Activated CD8-positive, alpha-beta memory T cell treated with anti-CD3 and anti-CD28 coated beads, Interleukin-2, amount 50 U/mL, for 1 hour (primary cell): ENCODE measurements around the gene ARID5B.

Source experiments
- DNase-seq: peaks from one replicate; pipeline ENCODE4 v3.0.0-alpha.2; 2020; ENCODE audit errors: extremely low read depth

Gene ARID5B

DNA sequence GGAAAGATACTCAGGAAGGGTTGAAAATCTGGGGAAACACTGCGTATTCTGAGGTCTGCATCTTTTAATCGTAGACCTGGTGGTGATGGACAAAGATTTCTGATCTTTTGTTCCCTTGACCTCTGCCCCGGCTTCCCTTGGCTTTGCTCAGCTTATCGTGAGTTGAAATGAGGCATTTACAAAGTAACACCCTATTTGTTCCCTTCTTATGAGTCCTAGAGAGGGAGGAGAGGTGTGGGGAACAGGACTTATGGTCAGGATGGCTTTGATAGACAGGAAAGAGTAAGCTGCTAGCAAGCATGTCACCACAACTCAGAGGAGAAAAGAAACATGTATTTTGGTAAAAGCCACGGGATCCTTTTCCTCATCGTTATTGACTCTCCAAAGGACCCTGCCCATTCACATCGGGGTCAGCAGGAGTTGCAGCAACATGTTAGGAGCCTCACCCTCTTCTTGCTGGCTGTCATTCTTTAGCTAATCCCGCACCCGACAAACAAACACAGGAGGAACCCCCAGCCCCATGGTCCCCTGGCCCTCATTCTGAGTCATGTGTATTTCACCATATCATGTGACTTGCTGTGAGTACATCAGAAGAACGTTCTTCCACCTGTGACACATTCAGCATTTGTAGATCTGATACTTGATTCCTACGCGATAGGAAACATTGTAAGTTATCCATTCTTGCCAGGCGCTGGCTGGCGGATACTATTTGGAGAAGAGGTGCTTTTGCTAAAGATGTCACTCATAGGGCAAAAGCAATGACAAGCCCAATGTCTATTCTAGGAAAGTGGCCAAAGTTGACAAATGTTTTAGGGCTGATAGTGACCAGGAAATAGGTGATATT is 197.0 kb downstream of the ARID5B start:
- DNase-seq, result no peak

DNA sequence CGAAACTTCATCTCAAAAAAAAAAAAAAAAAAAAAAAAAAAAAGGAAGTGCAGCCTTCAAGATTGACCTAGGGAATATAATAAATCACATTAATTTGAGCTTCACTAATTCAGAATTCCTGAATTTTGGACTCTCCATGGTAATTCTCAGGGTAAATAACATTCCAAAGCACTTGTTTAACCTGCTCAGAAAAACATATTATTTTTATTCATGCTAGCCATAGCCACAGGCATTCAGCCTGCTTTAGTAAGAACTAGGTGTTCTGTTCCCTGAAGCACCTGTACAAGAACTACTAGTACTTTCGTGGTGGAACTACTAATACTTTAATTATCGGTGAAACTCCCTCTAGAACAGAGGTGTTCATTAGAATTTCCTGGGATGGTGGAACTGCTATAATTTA is 197.8 kb downstream of the ARID5B start:
- DNase-seq, result no peak

DNA sequence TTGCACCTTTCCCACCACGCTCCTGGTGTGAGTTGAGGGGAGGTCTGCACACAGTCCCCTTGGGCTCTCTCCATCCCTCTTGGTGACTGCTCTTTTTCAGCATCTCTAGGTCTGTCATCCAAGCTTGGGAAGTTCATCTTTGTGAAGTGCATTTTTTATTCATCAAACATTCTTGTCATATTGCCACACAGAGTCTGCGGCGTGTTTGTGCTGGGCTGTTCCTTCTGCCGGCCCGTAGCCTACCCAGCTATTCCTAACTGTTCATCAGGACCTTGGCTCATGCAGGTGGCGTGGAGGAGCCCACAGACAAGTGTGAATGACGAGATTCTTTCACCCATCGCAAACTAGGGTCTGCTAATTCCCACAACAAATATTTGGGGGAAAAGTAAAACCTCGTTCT is 202.4 kb downstream of the ARID5B start:
- DNase-seq, result no peak

DNA sequence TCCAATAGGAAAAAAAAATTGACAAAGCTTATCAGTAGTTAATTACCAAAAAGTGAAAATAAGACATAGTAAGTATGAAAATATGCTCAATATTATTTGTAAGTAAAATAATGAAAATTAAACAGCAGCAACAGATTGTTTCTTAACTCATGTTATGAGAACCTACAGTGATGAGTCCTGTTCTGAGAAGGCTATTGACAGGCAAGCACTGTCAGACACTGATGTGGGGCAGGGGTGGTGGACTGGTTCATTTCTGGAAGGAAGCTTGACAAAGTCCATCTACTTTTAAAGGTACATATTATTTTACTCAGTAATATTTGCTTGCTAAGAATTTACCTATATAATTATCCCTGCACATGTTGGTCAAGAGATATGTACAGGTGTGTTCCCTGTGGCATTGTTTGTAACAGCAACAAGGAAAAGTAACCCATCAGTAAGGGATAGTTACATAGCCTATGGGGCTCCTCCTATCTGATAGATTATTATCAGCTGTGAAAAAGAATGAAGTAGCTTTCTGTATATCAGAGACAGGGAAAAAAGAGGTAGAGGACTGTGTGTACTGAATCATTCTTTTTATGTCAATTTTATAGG is 205.5 kb downstream of the ARID5B start:
- no peak for DNase-seq

DNA sequence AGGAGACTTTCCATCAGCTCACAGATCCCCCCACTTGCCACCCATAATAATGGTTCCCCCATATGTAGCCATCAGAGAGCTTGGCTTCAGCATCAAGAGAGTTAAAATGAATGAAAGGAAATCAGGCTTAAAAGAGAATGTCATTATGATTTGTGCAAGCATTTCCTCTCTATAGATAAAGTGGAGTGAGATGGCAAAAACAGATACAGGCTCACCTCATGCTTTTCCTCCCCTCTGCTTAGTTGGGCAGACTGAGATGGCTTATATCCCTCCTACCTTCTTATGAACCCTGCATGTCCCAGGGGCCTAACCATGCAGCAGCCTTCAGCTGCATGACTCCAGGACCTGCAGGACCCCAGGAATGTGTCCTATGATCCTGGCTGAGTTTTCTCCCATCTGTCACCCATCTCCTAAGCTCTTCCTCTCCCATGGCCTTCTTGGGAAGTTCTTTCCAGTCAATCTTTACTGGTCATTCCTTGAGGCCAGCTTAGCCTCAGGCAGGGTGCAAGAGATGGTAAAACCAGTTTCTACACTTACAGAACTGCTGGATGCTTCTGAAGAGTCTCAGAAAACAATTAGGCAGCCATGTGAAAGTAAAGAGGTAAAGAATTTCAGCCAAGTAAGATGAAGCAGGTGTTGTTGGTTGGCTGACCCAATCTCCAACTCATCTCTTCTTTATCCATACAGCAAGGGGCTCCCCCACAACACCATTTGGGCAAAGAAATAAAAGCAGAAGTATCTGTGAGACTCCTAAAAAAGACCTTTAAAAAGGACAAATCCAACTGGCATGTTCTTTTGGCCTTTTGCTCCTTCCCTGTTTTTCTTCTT is 207.5 kb downstream of the ARID5B start:
- DNase-seq, result no peak

DNA sequence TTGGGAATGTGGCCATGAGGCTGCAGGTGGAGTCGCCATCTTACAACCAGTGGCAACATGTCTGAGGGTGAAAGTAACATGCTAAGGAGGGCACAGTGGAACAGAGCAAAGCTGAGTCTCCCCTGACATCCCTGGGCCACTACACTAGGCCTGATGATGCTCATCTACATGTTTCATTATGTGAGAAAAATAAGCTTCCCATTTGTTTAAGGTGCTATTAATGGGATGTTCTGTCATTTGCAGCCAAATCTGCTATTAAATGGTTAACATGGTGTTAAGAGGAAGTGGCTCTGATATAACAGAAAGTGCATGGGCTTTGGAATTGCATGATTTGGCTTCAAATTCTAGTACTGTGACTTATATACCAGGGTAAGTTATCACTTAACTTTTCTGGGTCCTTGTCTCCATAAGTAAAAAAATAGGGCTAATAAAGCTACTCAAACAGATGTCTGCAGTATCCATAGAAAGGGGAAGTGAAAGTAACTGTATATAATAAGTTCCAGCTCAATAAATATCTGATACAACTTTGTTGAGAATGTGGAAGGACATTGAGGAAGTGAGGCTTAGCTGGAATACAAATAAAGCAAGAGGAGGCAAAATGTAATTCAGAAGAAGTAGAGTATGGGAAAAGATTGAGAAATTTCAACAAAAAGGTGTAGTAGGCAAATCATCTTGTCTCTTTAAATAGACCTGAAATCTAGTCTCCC is 208.2 kb downstream of the ARID5B start:
- no peak for DNase-seq

DNA sequence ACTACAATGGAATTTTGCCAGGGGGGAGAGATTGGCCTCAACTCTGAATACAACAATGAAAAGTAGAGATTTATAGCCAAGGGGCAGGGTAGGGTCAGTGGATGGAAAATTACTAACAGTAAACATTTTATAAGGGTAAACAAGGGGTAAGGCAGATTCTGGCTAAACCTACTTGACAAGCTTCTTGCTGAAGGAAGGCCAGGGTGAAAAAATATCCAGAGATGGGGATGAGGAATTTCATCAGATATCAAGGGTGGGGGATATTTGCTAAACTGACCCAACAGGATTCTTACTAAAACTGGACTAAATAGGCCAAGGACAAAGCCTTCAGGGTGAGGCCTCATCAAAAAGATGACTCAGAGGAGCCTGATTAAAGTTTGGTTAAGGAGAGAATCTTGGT is 210.8 kb downstream of the ARID5B start:
- no peak for DNase-seq

DNA sequence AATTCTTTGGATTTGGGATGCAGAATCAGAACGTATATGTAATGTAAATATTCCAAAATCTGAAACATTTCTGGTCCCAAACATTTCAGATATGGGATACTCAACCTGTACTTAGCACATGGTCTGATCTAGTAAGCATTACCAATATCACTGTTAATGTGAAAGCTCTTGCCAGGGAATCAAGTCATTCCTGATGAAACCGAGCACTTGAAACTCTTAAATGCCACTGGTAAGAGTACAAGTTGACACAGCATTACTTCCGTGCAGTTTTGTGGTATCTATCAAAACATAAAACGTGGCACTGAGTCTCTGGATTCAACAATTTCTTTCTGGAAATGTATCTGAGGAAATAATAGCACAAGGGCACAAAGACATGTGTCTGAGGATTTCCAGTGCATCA is 211.5 kb downstream of the ARID5B start:
- DNase-seq, result no peak

DNA sequence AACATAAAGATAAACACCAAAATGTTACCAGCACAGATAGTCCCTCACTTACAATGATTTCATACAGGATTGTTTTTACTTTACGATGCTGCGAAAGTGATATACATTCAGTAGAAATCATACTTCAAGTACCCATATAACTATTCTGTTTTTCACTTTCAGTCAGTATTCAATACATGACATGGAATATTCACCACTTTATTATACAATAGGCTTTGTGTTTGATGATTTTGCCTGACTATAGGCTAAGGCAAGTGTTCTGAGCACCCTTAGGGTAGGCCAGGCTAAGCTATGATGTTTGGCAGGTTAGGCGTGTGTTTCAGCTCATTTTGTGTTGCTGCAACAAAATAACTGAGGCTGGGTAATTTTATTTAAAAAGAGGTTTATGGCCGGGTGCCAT is 212.2 kb downstream of the ARID5B start:
- no peak for DNase-seq

DNA sequence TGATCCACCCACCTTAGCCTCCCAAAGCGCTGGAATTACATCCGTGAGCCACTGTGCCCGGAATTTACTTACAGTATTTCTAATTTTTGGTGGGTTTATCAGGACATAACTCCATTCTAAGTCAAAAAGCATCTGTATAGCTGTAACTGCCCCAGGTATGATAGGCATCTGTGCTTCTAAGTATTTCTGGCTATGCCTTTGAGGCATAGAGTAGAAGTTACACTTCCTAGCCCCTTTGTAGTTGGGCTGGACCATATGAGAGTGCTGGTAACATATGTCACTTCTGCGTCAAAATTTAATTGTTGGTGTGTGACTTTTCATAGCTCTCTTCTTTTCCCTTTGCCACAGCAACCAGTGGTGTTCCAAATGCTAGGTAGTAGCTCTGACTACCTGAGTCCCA is 213.8 kb downstream of the ARID5B start:
- DNase-seq, result no peak

DNA sequence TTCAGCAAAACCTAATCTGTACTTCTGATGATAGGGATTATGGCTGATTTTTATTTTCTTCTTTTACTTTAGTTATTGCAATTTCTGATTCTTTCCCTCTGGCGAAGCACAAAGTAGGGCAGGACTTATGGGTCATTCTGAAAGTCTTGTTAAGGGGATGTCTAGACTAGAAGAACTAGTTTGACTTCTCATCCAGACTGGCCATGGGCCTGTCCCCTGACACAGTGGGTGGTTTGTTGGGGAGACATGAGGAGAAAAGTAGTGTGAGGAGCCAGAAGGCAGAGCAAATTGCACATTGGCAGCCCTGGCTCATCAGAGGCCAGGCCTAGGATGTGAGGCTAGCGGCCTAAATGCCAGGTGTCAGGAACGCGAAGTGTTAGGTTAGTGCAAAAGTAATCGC is 214.3 kb downstream of the ARID5B start:
- no peak for DNase-seq

DNA sequence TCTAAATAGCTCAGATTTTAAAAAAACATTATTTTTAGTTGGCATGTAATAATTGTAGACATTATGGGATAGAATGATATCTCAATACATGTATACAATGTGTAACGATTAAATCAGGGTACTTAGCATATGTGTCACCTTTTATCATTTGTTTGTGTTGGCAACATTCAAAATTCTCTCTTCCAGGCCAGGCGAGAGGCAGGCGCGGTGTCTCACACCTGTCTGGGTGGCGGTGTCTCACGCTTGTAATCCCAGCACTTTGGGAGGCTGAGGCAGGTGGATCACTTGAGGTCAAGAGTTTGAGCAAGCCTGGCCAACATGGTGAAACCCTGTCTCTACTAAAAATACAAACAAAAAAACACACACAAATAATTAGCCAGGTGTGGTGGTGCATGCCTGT is 215.4 kb downstream of the ARID5B start:
- DNase-seq, result no peak

DNA sequence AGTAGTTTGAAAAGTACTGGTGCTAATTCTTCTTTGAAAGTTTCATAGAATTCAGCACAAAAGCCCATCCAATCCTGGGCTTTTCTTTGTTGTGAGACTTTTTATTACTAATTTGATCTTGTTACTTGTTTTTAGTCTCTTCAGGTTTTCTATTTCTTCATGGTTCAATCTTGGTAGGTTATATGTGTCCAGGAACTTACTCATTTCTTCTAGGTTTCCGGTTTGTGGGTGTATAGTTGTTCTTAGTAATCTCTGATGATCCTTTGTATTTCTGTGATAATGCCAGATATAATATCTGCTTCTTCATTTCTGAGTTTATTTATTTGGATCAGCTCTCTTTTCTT is 219.7 kb downstream of the ARID5B start:
- DNase-seq, result no peak

DNA sequence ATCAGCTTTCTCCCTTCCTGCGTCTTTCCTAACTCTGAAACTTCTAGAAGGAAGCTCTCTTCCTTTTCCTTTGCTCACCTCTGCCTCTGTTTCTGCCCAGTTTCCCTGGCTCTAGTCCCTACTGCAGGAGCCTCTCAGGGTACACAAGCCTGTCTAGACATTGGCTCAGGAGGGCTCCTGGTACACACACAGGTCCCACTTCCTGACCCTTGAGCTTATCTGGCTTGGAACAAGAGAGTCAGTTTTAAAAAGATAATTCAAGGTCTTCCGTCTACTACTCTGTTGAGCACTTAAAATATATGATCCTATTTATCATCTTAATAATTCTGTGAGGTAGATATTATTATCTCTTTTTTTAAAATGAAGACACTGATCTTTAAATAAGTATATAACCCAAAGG is 226.5 kb downstream of the ARID5B start:
- no peak for DNase-seq

DNA sequence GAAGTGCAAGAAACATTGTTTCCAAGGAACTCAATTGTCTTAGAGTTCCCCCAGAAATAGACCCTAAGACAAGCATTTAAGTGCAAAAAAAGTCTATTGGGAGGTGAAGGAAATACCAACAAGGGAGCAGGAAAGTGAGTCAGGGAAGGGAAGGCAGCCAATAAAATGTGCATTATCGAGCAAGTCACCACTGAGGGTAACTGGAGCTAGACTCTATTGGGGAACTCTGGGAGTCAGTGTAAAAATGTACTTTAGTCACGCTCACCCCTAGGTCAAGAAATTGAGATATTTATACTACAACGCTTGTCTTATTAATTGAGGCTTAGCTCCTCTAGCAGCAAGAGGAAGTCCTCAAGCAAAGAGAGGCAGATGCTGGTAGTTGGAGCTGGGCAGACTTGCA is 229.4 kb downstream of the ARID5B start:
- DNase-seq, result no peak

DNA sequence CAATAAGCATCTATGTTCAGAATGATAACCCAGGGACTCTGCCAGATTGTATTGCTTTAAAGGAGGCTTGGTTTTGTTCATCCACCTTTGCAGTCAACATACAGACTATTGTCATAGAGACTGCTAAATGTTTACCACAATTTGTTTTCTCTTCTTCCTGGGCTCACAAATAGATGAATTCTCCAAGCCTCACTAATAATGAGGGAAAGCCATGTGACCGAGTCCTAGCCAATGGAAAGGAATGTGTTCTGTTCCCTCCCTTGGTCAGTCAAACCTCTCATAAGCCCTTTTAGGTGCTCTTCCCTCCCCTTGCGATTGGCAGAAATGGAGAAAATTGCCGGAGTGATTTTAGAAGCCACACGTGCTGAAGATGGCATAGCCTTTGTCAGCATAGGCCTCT is 230.2 kb downstream of the ARID5B start:
- DNase-seq, result no peak

DNA sequence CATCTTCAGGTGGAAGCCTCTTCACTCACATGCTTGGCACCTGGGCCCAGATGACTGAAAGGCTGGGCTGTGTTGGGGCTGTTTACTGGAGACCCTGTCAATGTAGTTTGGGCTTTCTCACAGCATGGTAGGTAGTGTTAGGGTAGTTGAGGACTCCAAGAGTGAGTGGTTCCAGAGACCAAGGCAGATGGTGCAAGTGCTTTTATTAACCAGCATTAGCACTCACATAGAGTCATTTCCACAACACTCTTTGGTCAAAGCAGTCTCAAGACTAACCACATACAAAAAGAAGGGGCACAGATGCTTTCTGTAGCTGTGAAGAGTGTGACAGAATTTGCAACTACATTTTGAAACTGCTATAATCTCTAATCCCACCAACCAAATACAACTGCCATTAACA is 232.1 kb downstream of the ARID5B start:
- no peak for DNase-seq

DNA sequence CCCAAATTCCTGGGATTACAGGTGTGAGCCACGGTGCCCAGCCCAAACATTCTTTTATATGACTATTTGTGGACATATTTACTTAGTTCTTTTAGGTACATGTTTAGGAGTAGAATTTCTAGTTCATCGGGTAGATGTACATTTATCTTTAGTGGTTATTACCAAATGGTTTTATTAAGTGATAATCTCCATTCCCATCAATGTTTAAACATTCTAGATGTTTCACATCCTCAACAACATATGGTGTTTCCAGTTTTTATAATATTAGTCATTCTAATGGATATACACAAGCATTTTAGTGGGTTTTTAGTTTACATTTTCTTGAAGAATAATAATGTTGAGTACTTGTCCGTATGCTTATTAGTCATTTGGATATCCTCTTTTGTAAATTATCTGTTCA is 235.4 kb downstream of the ARID5B start:
- DNase-seq, result no peak
